ENCODE measurements around the gene NBAS.
"Not testable (repeated sequence)": the region's sequence is repeated elsewhere in the genome, so short reads cannot be mapped to it uniquely, and the experiment has no call there.

The NBAS gene

DNA sequence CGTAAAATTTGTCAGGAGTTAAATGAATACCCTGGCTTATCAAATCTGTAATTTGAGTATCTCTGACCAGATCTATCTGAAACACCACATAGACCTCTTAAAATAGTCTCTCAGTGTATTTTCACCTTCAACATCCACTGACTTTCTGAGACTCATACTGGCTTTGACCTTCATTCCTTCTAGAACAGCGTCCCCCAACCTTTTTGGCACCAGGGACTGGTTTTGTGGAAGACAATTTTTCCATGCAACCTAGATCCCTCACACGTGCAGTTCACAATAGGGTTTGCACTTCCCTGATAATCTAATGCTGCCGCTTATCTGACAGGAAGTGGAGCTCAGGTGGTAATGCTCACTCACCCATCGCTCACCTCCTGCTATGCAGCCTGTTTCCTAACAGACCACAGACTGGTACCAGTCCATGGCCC lies 3.2 kb downstream of the NBAS start:
- no peak for DNase-seq

DNA sequence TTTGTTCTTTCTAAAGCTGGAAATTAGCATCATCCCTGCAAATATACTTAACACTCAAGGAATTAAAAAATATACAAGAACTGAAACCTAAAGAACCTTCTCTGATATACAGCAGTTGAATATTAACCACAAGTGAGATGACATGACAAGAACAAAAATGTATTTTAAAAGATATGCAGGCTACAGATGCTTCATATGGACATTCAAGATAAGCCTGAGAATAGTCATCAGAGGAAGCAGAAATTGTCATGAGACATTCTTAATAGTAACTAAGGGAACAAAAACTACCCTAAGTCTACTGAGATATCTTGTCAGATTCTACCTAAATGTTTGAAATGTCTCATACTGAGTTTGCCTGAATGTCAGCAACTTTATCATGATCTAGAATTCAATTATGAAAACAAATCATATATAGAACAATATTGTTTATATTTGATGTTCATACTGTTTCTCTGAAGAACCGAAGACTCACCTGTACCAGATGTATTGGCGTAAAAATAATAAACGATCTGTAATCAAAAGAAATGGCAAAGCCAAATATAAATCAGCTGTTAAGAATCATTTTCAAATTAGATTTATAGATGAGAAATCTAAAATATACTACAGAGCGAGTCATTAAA lies 4.7 kb downstream of the NBAS start:
- DNase-seq = no peak

DNA sequence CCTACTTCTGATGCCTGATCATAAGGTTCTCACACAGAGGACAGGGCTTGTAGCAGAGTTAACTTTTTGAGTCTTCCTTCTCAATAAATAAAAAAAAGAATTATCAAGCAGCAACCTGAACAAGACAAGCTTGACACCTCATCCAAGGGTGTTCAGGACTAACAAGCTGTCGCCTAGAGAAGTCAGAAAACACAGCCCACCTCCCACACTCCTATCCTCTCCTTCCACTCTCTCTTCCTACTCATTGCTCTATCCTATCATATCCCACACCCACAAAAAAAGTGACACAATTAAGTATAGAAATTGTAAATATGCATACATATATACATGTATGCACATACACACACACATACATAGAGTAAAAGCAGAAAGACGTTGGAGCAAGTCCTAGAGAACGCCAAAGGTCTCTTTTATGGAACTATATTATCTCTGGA lies 5.4 kb downstream of the NBAS start:
- no peak for DNase-seq

DNA sequence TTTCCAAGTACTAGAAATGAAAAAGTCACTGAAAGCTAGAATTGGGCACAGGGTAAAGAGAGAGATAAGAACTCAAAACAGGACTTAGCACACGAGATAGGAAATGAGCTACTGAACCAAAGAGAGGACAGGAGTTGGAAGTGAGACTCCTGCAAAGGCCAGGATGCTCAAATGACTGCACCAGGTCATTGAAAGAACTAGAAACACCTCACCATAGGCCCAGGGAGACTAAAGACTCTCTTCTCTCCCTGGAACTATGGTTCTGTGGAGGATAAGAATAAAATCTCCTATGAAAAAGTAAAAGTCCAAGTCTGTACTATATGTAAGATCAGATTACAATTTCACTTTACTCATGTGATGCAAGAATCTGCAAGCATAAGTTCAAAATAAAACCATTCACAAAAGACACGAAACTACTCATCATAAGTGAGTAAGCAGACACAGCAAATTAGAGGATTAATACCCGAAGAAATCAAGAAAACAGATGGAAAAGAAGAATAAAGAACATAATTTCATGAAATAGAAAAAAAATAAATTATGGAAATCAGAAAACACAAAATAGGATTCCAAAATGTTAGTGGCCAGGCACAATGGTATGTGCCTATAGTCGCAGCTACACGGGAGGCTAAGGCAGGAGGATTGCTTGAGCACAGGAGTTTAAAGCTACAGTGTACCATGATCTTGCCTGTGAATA lies 6.5 kb downstream of the NBAS start:
- DNase-seq = no peak

DNA sequence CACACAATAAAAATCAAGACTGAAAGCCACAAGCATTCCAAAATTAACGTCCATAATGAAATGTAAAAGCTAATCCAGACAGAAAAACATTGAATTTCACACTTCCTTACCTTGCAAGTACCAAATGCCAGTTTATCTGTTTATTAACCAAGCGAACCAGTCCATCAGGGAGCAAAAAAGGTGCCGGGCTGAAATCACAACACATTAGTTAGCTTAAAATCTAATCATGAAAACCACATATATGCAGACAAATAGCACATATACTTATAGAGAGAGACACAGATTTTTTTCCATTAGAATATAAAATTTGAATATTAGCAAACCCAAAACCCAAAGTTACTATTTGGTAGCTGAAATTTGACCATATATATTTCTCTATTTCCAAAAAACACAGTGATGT lies 7.2 kb downstream of the NBAS start:
- DNase-seq = no peak

DNA sequence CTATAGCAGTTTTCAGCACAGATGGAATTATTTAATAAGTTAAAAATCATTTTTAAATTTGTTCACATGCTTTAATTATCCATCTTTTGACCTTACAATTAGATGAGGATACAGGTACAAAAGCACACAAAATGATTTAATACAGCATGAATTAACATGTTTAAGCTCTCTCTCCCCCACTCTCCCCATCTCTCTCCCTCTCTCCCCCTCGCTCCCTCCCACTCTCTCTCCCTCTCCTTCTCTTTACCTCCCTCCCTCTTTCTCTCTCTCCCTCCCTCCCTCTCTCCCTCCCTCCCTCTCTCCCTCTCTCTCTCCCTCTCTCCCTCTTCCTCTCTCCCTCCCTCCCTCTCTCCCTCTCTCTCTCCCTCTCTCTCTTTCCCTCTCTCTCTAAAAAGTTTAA lies 7.6 kb downstream of the NBAS start:
- no peak for DNase-seq

DNA sequence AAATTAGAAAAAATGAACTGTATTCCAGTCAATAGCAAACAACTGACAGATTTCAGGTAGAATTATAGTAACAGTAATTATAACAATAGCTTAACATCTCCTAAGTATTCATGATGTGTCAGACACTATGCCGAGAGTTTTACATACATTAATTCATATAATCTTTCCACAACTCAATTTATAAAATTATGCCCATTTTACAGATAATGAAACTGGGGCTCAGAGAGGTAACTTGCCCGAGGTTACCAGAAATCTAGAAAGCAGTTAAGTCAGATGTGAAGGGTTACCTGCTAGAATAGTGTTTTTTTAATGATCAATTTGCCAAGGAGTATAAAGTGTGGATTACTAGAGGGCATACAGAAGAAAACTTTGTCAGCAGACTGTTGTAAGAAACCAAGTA lies 12.2 kb downstream of the NBAS start:
- DNase-seq = no peak

DNA sequence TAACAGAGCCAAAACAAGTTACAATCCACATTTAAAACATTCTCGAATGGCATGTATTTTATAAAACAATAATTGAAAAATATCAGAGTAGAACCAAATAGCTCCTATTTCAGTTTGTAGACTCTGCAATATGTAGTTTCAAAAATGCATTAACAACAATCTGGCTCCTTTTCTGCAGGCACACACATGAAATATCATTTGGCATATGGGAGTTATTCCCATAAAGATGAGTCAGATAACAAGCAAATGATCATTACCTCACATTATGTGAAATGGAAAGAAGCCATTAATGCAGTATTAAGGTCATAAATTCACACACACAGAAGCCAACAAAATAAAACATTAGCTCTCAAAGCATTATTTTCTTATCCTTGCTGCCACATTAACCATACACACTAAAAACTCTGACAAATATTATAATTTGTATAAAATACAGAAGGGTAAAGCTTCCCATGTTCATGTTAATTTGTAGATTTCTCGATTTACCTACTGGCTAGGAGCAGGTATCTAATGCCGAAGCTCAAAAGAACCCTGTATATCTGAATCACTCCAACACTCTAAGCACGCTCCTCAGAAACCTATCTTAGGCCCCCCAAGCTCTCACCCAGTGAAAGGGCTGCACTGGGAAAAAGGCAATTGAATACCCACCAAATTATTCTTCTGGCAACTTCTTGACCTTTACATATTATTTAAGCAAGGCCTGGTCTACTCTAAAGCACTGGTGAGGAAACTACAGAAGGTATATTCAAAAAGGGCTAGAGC lies 13.8 kb downstream of the NBAS start:
- no peak for DNase-seq

DNA sequence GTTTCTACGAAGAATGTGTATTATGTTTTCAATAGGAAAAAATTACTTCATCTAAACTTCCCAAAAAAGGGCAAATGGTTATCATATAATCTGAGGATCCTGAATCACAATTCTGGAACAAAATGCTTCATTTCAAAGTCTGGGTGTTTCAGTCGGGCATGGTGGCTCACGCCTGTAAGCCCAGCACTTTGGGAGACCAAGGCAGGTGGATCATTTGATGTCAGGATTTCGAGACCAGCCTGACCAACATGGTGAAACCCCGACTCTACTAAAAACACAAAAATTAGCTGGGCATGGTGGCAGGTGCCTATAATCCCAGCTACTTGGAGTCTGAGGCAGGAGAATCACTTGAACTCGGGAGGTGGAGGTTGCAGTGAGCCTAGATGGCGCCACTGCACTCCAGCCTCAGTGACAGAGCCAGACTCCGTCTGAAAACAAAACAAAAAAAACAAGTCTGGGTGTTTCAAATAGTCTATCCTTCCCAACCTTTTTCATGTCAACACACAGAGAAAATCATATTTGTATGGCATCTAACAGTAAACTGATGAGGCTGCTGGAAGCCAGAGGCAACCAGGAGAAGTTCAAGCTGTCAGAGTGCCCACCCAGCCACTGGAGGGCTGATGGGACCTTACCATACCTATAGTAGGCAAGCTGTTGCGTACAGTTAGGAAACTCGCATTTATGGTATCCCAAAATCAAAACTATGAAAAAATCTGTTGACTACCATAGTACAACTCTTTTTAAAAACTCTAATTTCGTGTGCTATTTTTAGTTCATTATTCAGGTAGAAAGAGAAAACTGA lies 14.6 kb downstream of the NBAS start:
- no peak for DNase-seq

DNA sequence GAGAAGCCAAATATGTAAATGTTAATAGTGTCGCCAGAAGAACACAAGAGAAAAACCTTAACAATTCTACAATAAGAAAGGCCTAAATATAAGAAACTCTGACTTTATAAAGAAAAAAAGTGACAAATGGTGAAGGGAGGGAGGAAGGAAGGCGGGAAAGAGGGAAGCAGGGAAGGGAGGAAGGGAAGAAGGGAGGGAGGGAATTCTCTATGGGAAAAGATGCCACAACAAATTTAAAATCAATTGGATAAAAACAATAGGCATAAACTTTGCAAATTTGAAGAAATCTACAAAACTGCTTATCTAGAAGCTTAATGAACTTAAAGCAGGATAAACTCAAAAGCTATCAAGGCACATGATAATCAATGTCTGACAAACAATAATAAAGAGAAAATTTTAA lies 16.9 kb downstream of the NBAS start:
- DNase-seq = no peak

DNA sequence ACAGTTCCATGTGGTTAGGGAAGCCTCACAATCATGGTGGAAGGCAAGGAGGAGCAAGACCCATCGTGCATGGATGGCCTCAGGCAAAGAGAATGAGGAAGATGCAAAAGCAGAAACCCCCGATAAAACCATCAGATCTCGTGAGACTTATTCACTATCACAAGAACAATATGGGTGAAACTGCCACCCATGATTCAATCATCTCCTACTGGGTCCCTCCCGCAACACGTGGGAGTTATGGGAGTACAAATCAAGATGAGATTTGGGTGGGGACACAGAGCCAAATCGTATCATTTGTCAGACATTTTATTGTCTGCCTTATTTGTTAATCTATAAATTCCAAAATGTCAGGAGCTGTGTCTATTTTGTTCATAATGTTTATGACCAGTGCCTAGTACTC lies 17.6 kb downstream of the NBAS start:
- DNase-seq = no peak

DNA sequence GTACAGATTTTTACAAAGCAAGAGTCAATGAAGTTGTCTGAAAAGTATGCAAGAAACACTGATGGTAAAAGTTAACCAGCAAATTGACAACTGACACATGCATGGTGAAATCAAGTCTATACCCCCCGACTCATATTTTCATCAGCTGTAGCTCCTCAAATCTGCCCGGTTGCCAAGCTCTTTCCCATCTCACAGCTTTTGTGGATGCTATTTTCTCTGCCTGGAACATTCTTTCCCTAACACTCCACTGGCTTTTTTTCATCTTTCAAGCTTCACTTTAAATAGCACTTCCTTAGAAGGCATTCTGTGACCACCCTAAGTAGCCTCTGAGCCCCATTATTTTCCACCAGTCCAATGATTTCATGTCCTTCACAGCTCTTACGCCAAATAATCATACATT lies 18.1 kb downstream of the NBAS start:
- DNase-seq = no peak

DNA sequence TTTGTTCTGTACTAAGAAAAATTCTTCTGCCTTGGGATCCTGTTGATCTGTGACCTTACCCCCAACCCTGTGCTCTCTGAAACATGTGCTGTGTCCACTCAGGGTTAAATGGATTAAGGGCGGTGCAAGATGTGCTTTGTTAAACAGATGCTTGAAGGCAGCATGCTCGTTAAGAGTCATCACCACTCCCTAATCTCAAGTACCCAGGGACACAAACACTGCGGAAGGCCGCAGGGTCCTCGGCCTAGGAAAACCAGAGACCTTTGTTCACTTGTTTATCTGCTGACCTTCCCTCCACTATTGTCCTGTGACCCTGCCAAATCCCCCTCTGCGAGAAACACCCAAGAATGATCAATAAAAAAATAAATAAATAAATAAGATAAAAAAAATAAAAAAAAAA lies 18.9 kb downstream of the NBAS start:
- not testable (repeated sequence) for DNase-seq

DNA sequence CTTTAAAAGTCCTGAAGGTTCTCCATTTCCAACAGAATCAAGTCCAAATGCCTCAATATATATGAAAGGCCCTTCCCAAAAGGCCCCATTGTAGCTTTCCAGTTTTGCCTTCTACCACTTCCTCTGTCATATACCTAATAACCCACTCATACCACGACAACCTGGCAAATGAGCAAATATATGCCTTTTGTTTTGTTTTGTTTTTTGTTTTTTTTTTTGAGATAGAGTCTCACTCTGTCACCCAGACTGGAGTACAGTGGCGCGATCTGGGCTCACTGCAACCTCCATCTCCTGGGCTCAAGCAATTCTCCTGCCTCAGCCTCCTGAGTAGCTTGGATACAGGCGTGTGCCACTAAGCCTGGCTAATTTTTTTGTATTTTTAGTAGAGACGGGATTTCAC lies 20.6 kb downstream of the NBAS start:
- DNase-seq = not testable (repeated sequence)

DNA sequence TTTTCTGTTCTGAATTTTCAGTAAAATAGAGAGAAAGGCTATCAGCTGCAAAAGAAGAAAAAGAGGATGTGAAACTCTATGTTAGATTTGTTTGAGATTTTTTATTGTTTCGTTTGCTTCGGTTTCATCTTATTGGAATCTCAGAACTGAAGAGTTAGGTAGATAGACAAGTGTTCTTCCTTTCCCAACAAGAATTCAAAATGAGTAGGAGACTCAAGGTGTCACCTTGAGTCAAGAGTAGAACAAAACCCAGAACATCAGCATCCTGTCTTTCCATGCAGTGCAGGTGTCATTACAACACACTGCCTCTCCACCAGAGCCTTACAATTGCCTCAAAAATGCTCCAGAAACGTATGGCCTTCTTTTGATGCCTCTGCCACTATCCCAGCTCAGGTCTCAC lies 21.1 kb downstream of the NBAS start:
- DNase-seq = no peak

DNA sequence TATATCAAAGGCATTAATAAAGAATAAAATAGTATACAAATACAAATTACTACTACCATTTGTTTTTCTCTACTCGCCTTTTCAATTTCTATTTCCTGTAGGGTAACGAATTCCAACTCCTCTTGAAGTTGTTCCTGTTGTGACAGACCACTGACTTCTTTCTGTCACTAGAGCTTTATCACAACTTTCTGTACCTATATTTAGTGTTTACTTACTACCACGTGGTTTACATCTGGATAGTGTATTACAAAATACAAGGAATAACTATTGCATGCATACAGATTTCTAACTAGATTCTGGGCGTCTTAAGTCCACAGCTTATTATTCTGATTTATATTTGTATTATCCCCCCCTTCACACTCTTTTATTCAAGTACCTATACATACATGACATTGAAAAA lies 22.3 kb downstream of the NBAS start:
- no peak for DNase-seq

DNA sequence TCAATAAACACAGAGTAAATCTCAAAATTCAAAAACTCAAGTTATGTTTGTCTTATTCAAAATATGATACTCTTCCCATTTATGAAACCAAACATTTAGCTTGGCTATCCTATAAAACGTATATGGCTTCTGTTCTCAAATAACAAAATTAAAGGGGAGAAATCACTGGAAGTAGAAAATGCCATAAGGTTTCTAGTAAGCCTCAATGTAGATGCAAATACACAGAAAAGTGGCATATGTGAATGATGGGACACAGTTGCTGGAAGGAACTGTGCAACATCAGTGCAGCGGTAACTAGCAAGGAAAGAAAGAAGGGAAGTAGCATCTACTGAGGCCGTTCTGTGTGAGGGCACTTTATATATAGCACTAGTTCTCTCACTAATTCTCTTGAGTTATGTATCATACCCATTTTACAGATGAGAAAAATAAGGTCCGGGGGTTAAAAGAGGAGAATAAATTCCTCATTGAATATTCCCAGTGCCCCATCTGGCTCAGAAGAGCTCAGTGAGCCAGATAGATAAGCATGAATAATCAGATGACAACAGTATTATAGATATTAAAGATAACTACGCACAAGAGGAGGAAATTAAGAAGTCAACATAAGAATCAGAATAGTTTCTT lies 27.2 kb downstream of the NBAS start:
- DNase-seq = no peak

DNA sequence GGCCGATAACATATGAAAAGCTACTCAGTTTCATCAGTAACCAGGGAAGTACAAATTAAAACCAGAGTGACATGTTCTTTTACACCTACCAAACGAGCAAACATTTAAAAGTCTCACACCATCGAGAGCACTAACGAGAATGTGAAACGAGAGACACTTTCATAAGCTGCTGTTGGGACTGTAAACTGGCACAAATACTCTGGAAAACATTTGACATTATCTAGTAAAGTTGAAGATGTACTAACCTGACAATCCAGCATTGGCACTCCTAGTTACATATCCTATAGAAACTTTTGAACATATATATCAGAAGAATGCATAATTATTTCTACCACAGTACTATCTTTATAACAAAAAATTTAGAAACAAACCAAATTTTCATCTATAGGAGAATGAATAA lies 28.1 kb downstream of the NBAS start:
- no peak for DNase-seq

DNA sequence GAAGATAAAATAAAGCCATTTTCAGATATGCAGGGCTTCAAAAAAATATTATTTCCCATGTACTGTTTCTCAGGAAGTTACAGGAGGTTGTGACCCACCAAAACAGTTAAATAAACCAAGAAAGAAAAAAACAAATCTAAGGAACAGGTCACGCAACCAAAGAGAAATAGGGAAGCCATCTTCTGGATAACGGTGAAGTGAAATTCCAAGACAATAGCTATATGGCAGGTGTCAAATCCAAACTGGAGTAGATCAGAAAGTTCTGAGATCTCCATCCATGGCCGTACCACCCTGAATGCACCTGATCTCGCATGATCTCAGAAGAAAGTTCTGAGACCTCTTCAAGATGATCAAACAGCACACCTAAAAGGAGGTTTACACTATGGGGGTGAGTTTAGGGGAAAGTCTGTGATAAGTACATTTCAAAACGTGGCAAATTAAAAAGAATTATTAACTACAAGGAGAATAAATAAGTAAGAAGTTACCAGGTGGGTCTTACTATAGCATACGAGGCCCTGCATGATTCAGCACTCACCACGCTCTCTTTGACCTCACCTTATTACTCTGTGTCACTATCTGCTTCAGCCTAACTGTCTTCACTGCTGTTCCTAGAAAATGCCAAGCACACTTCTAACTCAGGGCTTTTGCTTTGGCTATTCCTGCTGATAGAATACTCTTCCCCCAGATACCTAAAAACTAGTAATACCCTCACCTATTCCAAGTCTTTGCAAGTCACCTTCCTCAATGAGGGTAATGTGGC lies 29.9 kb downstream of the NBAS start:
- DNase-seq = no peak

DNA sequence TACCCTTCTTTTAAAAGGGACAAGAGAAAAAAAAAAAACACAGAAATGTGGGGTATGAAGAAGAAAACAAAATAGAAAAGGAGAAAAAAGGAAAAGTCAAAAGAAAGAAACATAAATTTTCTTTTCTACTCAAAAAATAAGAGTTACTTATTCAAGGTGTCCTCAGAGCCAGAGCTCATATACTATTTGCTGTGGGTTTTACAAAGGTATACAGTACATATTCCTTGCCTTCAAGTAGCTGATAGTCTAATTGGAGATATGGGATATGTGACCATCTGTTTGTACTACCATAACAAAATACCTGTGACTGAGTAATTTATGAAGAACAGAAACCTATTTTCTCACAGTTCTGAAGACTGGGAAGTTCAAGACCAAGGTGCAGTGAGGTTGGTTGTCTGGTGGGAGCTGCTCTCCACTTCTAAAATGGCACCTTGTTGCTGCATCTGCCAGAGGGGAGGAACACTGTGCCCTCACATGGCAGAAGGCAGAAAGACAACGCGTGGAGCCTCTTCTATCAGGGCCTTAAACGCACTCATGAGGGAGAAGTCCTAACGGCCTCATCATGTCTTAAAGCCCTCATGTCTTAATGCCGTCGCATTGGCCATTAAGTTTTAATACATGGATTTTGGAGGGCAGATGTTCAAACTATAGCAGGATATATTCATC lies 33.9 kb downstream of the NBAS start:
- DNase-seq = no peak

DNA sequence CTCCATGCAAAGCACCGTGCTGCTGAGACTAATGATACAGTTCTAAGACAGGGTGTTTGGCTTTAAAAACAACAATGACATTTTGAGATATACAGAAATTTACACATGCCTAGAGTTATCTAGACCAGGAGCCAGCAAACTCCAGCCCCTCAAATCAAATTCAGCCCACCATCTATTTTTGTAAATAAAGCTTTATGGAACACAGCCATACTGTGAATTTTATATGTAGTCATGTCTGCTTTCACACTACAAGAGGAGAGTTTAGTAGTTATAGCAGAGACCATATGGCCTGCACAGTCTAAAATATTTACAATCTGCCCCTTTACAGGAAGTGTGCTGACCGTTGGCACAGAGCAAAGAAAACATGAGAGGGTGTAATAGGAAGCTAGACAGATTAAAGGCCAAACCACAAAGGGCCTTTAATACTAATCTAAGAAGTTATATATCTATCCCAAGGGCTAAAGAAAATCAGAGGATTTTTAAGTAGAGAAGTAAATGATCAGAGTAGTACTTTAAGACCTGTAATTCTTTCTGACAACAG lies 39.4 kb downstream of the NBAS start:
- no peak for DNase-seq

Measured in left hindlimb (tissue), 1 donor.